22Rv1 (cell line): ENCODE data around the gene ZNF283.

Source experiments
- H3K27ac ChIP-seq: fragments of 450-650 bp; 2 replicates; pipeline ENCODE4 v1.5.1; 2017
- CTCF ChIP-seq: fragments of 450-650 bp; IDR thresholded peaks from 2 replicates; pipeline ENCODE4 v1.5.1; 2017; ENCODE audit warnings: mild to moderate bottlenecking
- ZFX ChIP-seq: fragments of 450-650 bp; IDR thresholded peaks from 2 replicates; pipeline ENCODE4 v1.6.1; 2017; ENCODE audit warnings: antibody characterized with exemption, borderline replicate concordance

ZNF283 gene

GRCh38 chr19:43790587-43790986 lies 36.5 kb upstream of the ZNF283 start:
- H3K27ac ChIP-seq: no peak overlapping the region
- TF ChIP-seq CTCF: no peak
- TF ChIP-seq ZFX: no peak

- TF ChIP-seq ZFX (no peak), CTCF (no peak)
- no peak overlapping the region for H3K27ac ChIP-seq
Observed at GRCh38 chr19:43797118-43797517, 30.0 kb upstream of the ZNF283 start.

- TF ChIP-seq ZFX (no peak), CTCF (no peak)
- H3K27ac ChIP-seq: no peak overlapping the region
Observed at GRCh38 chr19:43797556-43797955, 29.6 kb upstream of the ZNF283 start.

- TF ChIP-seq CTCF (no peak), ZFX (no peak)
- peak overlapping the region; percentile 42 for H3K27ac ChIP-seq
Observed at GRCh38 chr19:43798026-43798545, 29.0 kb upstream of the ZNF283 start.

GRCh38 chr19:43798546-43799409 lies 28.3 kb upstream of the ZNF283 start:
- no peak for TF ChIP-seq ZFX
- TF ChIP-seq CTCF: no peak
- H3K27ac ChIP-seq: peak overlapping the region; percentile 42

GRCh38 chr19:43799502-43800142 lies 27.5 kb upstream of the ZNF283 start:
- no peak overlapping the region for H3K27ac ChIP-seq
- no peak for TF ChIP-seq CTCF

DNA sequence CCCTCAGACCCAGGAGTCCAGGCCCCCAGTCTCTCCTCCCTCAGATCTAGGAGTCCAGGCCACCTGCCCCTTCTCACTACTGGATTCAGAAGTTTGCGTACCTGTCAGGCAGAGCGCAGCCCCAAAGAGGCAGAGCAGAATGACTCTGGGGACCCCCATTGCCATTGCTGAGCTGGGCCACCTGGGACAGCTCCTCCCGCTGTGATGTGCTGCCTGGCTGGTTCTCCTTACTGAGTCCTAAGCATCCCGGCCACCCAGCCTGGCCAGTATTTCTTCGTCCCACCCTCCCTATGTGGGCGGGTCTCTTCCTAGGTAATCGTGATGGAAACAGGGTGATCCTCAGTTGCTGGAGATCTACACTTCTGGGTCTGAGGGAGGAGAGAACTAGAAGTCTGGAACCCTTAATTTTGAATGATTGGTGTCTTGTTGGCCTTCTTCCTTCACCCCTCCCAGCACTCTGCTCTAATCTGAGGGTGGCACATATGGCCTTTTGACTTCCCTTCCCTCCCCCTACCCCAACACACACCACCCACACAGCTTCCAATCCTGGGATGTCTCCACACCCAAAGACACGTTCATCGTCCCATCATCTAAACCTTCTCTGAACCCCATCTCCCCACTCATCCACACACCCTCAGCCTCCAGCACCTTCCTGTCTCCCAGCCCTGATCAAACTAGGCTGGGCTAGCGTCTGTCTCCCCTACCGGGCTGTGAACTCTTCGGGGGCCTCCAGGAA lies 24.7 kb upstream of the ZNF283 start, which contains the start of gene LYPD5:
TSS of gene LYPD5 (minus strand) at position 232 of the 736 bp plus-strand sequence. CDS start at position 165, 67 bp downstream.
- TF ChIP-seq ZFX (no peak), CTCF (no peak)
- no peak within 1 kb of the TSS for H3K27ac ChIP-seq
